GM21737 (cell line): ENCODE results near the gene FZR1.

Experiments
- ATAC-seq: cut with Tn5 transposase; IDR thresholded peaks from one replicate; pipeline ENCODE4 v1.9.1; 2021; ENCODE audit warnings: mild to moderate bottlenecking, moderate library complexity; ENCODE audit not compliant: unreplicated experiment

Gene FZR1

GRCh38 chr19:3512562-3513228 lies 6.6 kb downstream of the FZR1 start:
- no peak for ATAC-seq

DNA sequence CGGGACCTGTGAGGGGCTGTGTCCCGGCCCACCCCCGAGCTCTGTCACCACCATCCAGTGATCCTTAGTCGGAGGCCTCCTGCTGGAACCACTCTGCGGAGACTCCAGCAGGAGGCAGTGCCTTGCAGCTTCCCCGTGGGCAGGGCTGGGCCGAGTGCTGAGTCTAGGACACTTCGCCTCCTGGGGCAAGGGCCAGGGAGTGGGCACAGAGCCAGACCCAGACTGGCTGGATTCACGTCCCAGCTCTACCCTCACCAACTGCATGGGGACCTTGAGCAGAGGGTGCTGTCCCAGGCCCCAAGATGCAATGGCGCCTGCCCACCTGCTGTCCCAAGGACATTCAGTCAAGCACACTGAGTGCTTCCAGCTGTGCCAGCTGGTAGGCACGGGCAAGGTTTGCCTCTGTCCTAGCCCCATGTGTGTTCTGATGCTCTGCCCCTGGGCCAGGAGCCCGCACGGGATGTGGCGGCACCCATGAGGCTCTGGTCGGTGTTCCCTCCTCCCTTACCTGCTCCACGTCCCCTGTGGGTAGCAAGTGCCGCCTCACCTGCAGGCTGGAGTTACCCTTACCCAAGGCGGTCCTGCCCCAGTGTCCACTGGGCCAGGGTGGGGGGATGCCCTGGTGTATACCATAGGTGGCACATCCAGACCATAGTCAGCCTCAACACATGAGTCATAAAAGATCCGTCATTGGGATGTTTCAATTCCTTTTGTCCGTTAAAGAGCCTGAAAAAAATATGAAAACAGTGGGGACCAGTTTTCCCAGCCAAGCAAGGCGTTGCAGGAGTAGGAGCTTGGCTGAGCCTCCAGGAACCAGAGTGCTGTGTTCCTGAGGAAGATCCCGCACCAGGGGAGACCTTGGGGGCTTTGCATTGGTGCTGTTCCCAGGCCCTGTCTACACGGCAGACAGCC lies 7.4 kb downstream of the FZR1 start:
- ATAC-seq, result no peak

- ATAC-seq, result no peak
These were observed 8.8 kb downstream of the FZR1 start for GRCh38 chr19:3514930-3515329.

DNA sequence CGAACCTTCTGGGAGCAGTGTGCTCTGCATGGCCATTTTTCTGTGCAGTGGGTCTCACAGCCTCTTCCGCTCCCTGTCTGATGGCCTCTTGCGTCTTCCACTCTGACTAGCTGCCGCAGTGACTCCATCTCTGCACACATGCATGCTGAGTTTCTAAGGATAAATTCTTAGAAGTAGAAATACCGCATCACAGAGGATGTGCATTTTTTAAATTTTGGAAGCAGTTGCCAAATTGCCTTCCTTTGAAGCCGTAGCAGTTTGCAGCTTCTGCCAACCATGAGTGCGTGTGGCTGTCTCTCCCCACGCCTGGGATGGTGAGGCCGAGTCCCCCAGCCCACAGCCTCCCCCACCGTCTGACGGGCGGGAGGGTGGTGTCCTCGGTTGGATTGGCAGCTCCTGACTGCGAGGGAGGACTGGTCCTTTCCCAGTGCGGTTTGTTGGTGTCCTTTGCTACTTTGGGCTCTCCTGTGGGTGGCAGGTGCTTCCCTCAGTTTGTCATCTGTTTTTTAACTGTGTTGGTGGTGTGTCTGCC lies 9.8 kb downstream of the FZR1 start:
- no peak for ATAC-seq

DNA sequence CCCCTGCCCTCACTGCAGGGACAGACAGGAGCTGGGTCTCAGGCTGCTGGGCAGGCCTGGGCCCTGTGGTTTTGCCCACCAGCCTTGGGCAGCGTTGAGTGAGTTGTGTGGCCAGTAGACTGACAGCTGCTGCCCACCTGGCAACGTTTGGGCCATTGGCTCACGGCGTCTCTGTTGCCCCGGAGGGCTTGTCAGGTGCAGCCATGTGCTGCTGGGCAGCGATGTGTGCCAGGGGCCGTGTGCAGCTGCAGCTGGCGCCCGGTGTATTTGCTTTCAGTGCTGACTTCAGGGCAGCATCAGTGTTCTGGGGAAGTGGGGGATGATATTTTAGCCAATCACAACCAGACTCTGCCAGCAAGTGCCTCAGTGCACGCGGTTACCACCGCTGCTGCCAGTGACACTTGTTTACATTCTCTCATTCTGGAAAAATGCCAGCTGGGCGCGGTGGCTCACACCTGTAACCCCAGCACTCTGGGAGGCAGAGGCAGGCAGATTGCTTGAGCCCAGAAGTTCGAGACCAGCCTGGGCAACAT lies 10.6 kb downstream of the FZR1 start:
- no peak for ATAC-seq

- ATAC-seq, result no peak
These were observed 11.5 kb downstream of the FZR1 start for GRCh38 chr19:3517638-3518037.

GRCh38 chr19:3518255-3518654 lies 12.1 kb downstream of the FZR1 start:
- ATAC-seq, result no peak

DNA sequence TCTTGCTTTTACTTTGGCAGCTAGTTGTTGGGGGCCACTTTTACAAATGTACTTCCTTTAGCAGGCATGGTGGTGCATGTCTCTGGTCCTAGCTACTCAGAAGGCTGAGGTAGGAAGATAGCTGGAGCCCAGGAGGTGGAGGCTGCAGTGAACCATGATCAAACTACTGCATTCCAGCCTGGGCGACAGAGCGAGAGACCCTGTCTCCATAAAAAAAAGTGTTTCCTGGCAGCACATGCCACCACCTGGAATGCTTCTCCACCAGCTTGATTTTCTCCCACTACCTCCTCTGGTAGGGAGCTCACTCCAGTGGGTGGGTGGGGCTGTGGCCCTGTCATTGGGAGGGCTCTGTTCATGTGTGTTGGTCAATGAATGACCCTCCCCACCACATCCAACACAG lies 12.5 kb downstream of the FZR1 start:
- no peak for ATAC-seq

DNA sequence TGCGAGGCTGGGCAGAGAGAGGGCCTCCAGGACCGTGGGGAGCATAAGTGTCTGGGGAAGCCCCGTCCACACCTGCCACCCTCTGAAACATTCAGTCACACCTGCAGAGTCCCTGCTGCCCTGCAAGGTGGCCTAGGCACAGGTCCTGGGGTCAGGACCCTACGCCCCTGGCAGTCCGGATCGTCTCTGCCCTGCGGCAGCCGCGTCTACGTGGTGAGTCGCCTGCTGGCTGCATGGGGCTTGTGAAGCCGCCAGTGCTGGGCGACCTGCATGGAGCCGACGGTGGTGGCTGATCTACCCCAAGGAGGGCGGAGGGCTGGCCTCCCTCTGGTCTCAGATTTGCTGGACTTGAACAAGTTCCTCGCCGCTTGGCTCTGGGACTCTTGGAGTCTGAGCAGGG lies 13.0 kb downstream of the FZR1 start:
- no peak for ATAC-seq

- no peak for ATAC-seq
These were observed 14.3 kb downstream of the FZR1 start for GRCh38 chr19:3520166-3521103.

DNA sequence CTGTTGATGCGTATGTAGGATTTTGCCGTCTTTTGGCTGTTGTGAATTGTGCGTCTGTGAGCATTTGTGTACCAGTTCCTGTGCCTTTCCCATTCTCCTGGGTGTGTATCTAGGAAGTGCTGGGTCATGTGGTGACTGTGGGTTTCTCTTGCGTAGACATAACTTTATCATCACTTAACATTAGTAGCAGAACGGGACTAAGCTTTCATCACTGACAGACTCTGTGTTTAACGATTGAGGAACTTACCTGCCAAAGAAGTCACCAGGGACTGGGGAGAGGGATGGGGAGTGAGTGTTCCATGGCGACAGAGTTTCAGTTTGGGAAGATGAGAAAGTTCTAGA lies 15.0 kb downstream of the FZR1 start:
- no peak for ATAC-seq

DNA sequence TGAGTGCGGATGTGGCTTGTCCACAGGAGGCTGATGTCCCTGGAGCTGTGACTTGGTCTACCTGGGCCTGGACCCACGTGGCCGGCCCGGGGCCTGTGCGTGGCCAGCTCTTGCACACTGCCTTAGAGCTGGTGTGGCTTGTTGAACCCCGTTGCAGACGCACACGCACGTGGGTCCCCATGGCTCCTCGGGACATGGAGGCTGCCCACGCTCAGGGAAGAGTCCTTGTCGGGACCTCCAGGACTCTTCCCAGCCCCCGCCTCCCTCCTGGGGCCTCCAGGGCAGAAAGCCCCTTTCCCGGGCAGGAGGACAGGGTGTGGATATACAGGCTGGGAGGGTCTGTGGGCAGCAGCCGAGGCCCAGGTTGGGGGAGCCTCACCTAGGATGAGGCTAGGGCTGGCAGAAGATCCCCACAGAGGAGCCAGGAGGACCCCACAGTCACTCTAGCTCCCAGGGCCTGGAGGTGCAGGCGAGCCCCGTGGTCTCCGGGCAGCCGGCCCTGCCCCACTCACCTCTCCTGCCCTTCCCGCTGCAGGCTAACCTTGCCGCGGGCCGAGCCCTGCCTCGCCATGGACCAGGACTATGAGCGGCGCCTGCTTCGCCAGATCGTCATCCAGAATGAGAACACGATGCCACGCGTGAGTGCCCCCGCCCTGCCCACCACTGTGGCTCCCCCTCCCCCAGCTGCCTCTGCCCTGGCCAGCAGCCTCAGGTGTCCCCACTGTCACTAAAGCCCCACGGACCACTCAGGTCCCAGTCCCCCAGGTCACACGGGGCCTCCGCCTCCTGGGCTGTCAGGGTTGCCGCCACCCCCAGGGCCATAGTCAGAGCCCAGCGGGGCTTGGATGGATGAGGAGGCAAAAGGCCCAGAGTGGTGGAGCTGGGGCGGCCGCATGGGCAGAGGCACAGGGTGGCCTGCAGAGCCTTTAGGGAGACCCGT lies 16.6 kb downstream of the FZR1 start:
- no peak for ATAC-seq

DNA sequence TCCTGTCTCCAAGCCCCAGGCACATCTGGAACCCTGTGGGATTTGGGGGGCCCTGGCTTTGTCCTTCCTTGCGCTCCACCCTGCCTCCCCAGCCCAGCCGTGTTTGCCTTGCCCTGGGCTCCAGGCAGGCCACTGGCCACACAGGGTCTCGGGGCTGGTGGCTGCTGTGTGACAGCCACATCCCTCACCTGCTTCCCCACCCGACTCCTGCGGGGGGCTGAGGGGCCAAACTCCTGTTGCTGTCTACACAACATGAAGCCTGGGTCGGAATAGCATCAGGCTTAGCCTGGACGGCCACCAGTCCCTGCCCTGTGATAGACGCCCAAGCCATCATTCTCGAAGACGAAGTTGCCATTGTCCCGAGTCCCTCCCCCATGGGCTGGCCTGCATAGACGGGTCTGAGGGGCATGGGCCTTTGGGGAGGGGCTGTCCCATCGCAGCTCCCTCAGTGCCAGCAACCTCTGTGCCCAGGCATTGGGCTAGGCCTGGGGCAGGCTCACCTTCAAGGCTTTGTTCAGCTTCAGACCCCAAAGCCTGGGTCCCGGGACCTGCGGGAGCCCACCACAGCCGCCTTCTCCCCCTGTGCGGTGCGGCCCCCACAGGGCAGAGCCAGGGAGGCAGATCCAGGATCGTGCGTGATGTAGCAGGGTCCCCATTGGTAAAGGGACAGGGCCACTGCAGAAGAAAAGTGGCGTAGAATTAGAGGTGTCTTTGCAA lies 17.4 kb downstream of the FZR1 start:
- no peak for ATAC-seq

GRCh38 chr19:3524078-3524842 lies 18.1 kb downstream of the FZR1 start:
- ATAC-seq, result no peak

DNA sequence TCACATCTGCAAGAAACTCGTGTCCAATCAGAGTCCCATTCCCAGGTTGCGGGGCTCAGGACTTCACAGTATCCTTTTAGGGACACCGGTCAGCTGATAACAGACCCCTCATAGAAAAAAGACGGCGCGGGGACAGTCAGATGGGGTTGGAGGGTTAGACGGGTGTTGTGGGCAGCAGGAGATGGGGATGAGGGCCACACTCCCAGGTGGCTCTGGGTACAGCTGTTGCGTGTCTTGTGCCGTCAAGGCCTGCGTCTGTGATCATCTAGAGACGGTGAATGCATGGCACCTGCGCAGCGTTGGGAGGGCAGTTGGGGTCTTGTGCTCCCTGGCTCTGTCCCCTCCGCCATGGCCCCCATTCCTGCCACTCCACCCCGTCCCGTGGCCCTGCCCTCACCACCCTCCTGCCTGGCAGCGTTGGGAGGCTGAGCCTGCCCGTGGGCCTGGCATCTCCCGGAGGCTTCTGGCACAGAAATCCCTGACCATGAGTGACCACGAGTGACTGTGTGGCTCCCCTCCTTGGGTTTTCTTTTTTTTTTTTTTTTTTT lies 18.9 kb downstream of the FZR1 start:
- no peak for ATAC-seq

GRCh38 chr19:3526507-3527237 lies 20.6 kb downstream of the FZR1 start:
- no peak for ATAC-seq

DNA sequence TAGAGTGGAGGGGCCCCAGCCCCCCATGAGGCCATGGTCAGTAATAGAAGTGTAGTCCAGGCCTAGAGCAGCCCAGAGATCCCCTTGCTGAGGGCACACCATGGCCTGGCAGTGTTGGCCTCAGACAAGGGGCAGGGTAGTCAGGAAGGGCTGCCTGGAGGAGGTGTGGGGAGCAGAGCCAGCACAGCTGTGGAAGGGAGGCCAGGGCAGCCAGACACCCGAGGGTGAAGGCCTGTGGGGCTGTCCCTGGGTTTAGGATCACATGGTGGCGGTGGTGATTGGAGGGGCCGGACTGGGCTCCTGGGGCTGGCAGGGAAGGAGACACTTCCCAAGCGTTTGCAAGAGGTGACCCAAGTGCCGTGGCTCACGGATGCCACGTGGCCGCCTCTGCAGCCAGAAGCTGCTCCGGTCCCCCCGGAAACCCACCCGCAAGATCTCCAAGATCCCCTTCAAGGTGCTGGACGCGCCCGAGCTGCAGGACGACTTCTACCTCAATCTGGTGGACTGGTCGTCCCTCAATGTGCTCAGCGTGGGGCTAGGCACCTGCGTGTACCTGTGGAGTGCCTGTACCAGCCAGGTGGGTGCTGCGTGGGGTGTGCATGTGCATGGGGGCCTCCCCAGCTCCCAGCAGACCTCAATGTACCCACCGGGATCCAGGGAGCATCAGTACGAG lies 21.3 kb downstream of the FZR1 start:
- no peak for ATAC-seq
